Esophagus muscularis mucosa (tissue), 4 donors: ENCODE results near the gene SLC39A13. TPM values are rescaled to one million over a fixed set of nuclear protein-coding genes. Genes with fewer than 3 reads are reported as not detected.

Source experiments
- DNase-seq: peaks from one replicate; pipeline ENCODE4 v3.0.0-alpha.2; 2017; ENCODE audit errors: extremely low spot score
- H3K27ac ChIP-seq, 4 donors: fragments of 200-600 bp; sonication (generic); replicated peaks in 1 of 4; 1 replicate in 3 of 4; 2 replicates in 1 of 4; pipeline ENCODE4 v1.5.1; 2016 to 2019; ENCODE audit warnings: mild to moderate bottlenecking in 1 of 4
- H3K27me3 ChIP-seq, 4 donors: fragments of 200-600 bp; sonication (generic); one replicate each; pipeline versions ENCODE4 v1.5.1 to v1.6.0; 2016 to 2019
- H3K36me3 ChIP-seq, 4 donors: fragments of 200-600 bp; sonication (generic); one replicate each; pipeline ENCODE4 v1.5.1; 2016 to 2019
- H3K4me1 ChIP-seq, 4 donors: fragments of 200-600 bp; sonication (generic); one replicate each; pipeline ENCODE4 v1.5.1; 2016 to 2019
- H3K4me3 ChIP-seq, 4 donors: fragments of 200-600 bp; sonication (generic); 1 replicate in 2 of 4; 2 replicates in 2 of 4; pipeline ENCODE4 v1.5.1; 2016 to 2019; ENCODE audit warnings: mild to moderate bottlenecking in 4 of 4, moderate library complexity in 1 of 4
- H3K9me3 ChIP-seq, 4 donors: fragments of 200-600 bp; sonication (generic); 1 replicate in 3 of 4; 2 replicates in 1 of 4; pipeline ENCODE4 v1.5.1; 2016 to 2019
- EP300 ChIP-seq: sonication (generic); formaldehyde crosslinking; IDR thresholded peaks from one replicate; pipeline ENCODE4 v1.6.1; 2017; ENCODE audit warnings: antibody characterized with exemption
- POLR2A ChIP-seq: fragments of 450-650 bp; IDR thresholded peaks from one replicate; pipeline ENCODE4 v1.6.1; 2017; ENCODE audit warnings: antibody characterized with exemption, moderate library complexity, mild to moderate bottlenecking, low read depth
- POLR2AphosphoS5 ChIP-seq, 2 donors: sonication (generic); formaldehyde crosslinking; IDR thresholded peaks; one replicate each; pipeline ENCODE4 v1.6.1; 2017; ENCODE audit warnings: antibody characterized with exemption in 2 of 2
- WGBS: methylation state at CpG from one replicate; pipeline ENCODE4 v1.1.5; 2018; 5-methylcytosine and 5-hydroxymethylcytosine counted together
- intact Hi-C: fragments of 100-400 bp; cut with DNase I; formaldehyde crosslinking; loops from one replicate; pipeline ENCODE4 v1.15.1; 2023
- total RNA-seq, 4 donors: library from RNA; depleted of rRNA; stranded (reverse); fragments of >200 nt; gene quantifications; one replicate each; pipeline versions ENCODE4 v1.1.0 to v1.2.1, GENCODE V29; 2016
- TF ChIP-seq, protein P1 (sequence below), 3 experiments: fragments of 200-600 bp in 2 of 3; fragments of 450-650 bp in 1 of 3; sonication (generic) in 2 of 3; IDR thresholded peaks; one replicate each; pipeline ENCODE4 v1.5.1; 2017 to 2019; ENCODE audit warnings: antibody characterized with exemption in 3 of 3, mild to moderate bottlenecking in 2 of 3, moderate library complexity in 1 of 3

SLC39A13 gene
- total RNA-seq, 4 donors from 2014 or later, result 91.9 to 251 (median 129) TPM

DNA sequence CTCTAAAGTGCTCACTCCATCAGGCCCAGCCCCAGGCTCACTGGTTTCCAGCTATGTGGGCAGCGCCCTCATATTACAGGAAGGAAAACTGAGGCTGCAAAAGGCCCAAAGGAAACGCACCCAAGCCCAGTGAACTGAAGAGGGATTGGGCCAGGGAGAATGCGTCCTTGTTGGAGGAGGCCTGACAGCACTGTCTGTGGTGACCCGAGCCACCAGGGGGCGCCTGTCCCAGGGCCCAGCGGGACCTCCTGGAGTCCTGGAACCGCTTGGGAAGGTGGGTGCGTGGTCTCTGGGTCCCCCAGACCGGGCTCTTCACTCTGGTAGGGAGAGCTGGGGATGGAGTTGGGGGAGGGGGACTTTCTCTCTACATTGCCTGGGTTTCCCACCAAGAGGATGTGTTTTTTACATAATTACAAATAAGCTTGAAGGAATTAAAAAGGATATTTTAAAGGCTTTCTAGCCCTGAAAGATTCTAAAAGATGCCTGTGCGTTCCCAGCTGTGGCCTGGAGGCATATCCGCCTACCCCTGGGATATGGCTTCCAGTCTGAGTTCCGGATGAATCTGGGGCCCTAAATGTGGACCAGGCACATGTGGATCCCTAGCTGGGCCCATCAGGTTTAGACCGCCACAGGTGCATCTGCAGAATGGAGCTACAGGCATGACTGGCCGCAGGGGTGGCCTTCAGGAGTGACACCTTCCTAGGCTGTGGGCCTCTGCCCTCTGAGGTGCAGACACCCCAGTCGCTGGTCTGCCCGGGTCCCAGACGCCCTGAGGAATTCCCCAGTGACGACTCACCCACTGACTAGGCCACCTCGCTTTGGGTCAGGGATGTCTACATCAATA lies 34.3 kb upstream of the SLC39A13 start:
- Histone ChIP-seq H3K9me3 (no peaks in the 10 kb centered on the region), H3K36me3 (no peaks in the 10 kb centered on the region), H3K27ac (peak overlapping the region in 2 of 4 donors; percentile 5), H3K4me3 (no peak overlapping the region), H3K27me3 (no peaks in the 10 kb centered on the region), H3K4me1 (peaks cover 0 to 8% (median 3%) of the 10 kb centered on the region in 4 donors)
- TF ChIP-seq, protein P1, sequence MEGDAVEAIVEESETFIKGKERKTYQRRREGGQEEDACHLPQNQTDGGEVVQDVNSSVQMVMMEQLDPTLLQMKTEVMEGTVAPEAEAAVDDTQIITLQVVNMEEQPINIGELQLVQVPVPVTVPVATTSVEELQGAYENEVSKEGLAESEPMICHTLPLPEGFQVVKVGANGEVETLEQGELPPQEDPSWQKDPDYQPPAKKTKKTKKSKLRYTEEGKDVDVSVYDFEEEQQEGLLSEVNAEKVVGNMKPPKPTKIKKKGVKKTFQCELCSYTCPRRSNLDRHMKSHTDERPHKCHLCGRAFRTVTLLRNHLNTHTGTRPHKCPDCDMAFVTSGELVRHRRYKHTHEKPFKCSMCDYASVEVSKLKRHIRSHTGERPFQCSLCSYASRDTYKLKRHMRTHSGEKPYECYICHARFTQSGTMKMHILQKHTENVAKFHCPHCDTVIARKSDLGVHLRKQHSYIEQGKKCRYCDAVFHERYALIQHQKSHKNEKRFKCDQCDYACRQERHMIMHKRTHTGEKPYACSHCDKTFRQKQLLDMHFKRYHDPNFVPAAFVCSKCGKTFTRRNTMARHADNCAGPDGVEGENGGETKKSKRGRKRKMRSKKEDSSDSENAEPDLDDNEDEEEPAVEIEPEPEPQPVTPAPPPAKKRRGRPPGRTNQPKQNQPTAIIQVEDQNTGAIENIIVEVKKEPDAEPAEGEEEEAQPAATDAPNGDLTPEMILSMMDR (IDR thresholded peaks at IDR 0.05), result peak in 2 of 3 experiments; percentile 88 to 90
- no peak for TF ChIP-seq EP300
- TF ChIP-seq POLR2A, result no peak
- TF ChIP-seq POLR2AphosphoS5 (IDR thresholded peaks at IDR 0.05), result peak in 1 of 2 donors; percentile 52
- DNase-seq, result no peak
- intact Hi-C loops, result loop anchor here (1.0 to 5.0 kb wide), 2 partner anchors 33 to 80 kb away; partner anchors contain the start of gene SLC39A13
- WGBS, result 27% methylated on average over 13 of the region's 19 CpGs

DNA sequence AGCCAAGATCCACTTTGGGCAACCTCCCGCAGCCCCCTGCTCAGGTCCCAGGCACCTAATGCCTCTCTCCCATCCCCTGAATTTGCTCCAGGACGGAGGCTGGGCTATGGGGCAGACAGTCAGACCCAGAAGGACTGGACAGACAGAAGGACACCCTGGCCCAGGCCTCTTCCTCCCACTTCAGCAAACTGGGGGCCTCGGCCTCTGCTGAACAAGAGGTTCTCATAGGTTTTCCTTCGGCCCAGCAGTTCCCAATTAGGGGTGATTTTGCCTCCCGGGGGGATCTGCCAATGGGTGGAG lies 33.7 kb upstream of the SLC39A13 start:
- Histone ChIP-seq H3K27ac (no peak overlapping the region), H3K9me3 (no peaks in the 10 kb centered on the region), H3K4me3 (no peak overlapping the region), H3K27me3 (no peaks in the 10 kb centered on the region), H3K4me1 (peaks cover 0 to 8% (median 3%) of the 10 kb centered on the region in 4 donors), H3K36me3 (no peaks in the 10 kb centered on the region)
- intact Hi-C loops, result loop anchor here (1.0 to 5.0 kb wide), 2 partner anchors 33 to 80 kb away; partner anchors contain the start of gene SLC39A13
- WGBS, result 40% methylated on average over 1 of the region's 5 CpGs
- TF ChIP-seq POLR2AphosphoS5 (IDR thresholded peaks at IDR 0.05), result no peak
- no peak for DNase-seq

DNA sequence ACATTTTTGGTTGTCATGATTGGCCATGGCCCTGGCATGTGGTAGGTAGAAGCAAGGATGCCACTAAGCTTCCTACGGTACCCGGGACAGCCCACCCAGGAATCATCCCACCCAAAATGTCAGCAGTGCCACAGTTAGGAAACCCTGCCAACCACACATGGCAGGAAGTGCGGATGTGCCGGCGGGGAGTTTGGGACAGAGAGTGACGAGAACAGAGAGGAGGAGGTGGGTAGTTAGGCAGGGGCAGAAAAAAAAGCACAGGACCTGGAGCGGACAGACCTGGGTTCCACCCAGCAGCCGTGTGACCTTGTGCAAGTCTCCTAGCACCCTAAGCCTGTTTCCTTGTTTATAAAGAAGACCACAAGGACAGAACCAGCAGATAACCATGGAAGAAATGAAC lies 33.4 kb upstream of the SLC39A13 start:
- TF ChIP-seq POLR2AphosphoS5 (IDR thresholded peaks at IDR 0.05), result no peak
- TF ChIP-seq POLR2A, result no peak
- no peak for TF ChIP-seq EP300
- TF ChIP-seq, protein P1 (IDR thresholded peaks at IDR 0.05), result no peak
- no peak for DNase-seq
- Histone ChIP-seq H3K36me3 (no peaks in the 10 kb centered on the region), H3K9me3 (no peaks in the 10 kb centered on the region), H3K27me3 (no peaks in the 10 kb centered on the region), H3K4me3 (no peak overlapping the region), H3K27ac (no peak overlapping the region), H3K4me1 (peaks cover 0 to 8% (median 3%) of the 10 kb centered on the region in 4 donors)
- 86% methylated on average over 8 of the region's 8 CpGs for WGBS
- intact Hi-C loops, result no loop called here

DNA sequence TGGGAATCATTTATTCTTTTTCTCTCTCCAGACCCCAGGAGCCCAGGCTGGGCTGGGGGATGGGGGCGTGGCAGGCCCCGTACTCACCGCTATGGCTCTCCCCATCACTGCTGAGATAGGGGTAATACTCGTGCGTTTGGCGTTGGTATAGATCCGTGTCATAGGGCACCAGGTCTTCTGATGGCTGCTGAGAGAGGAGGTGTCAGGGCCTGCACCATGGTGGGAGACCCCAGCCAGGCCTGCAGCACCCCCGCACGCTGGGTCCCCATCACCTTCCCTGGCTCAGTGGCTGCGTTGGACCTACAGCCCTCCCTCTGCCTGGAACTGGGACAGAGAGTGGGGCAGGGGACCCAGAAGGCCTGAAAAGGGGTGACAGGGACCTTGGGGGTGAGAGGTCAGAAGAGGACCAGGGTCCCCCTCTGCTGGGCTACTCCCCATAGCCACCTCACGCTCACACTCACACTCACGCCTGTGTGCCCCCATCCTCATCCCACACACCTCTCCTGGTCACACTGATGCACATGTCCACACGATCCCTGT lies 32.8 kb upstream of the SLC39A13 start:
- Histone ChIP-seq H3K4me1 (peaks cover 0 to 8% (median 3%) of the 10 kb centered on the region in 4 donors), H3K27ac (no peak overlapping the region), H3K4me3 (peak overlapping the region in 3 of 4 donors; percentile 39 to 53 (median 42)), H3K9me3 (no peaks in the 10 kb centered on the region), H3K27me3 (no peaks in the 10 kb centered on the region), H3K36me3 (no peaks in the 10 kb centered on the region)
- 93% methylated on average over 10 of the region's 13 CpGs for WGBS
- TF ChIP-seq, protein P1 (IDR thresholded peaks at IDR 0.05), result no peak
- TF ChIP-seq EP300 (no peak), POLR2AphosphoS5 (IDR thresholded peaks at IDR 0.05) (no peak), POLR2A (no peak)
- DNase-seq, result no peak
- intact Hi-C loops, result no loop called here

DNA sequence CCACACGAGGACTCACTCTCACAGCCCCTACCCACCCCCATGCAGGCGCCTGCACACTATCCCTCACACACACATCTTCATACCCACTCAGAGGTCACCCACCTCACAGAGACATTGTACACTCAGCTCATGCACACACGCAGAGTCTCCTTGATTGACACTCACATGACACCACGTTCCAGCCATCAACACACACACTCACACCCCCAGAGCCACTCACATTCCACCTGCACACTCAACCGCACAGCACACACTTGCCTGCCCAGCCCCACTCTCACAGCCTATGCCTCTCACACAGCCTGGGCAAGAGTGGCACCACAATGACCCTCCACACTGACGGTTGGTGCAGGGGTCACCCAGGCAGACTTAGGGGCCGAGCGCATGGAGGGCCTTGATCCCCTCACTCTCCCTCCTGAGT lies 32.3 kb upstream of the SLC39A13 start:
- H3K27me3 ChIP-seq, result no peaks in the 10 kb centered on the region
- peaks cover 0 to 8% (median 3%) of the 10 kb centered on the region in 4 donors for H3K4me1 ChIP-seq
- TF ChIP-seq EP300, result no peak
- TF ChIP-seq POLR2A, result no peak
- intact Hi-C loops, result no loop called here
- no peak overlapping the region for H3K27ac ChIP-seq
- H3K9me3 ChIP-seq, result no peaks in the 10 kb centered on the region
- peak overlapping the region; percentile 39 to 53 (median 41) for H3K4me3 ChIP-seq
- WGBS, result 63% methylated on average over 8 of the region's 8 CpGs
- DNase-seq, result no peak
- no peaks in the 10 kb centered on the region for H3K36me3 ChIP-seq
